Measurements from ENCODE around the gene STXBP5.
"Not testable (repeated sequence)": the region's sequence is repeated elsewhere in the genome, so short reads cannot be mapped to it uniquely, and the experiment has no call there.

STXBP5 gene

GRCh38 chr6:147301070-147301469 is 96.9 kb downstream of the STXBP5 start:
- no peak for DNase-seq

- DNase-seq = no peak
Observed at GRCh38 chr6:147304016-147304415, 99.8 kb downstream of the STXBP5 start.

DNA sequence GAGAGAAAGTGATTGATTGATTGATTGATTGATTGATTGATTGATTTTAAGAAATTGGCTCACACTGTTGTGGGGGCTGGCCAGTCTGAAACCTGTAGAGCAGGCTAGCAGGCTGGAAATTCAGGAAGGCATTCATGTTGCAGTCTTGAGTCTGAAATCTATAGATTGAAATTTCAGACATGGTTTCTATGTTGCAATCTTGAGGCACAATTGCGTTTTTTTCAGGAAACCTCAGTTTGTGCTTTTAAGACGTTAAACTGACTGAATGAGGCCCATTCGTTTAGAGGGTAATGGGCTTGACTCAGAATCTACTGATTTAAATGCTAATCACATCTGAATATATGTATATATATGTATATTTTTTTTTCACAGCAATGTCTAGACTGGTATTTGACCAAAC is 106.3 kb downstream of the STXBP5 start:
- no peak for DNase-seq

DNA sequence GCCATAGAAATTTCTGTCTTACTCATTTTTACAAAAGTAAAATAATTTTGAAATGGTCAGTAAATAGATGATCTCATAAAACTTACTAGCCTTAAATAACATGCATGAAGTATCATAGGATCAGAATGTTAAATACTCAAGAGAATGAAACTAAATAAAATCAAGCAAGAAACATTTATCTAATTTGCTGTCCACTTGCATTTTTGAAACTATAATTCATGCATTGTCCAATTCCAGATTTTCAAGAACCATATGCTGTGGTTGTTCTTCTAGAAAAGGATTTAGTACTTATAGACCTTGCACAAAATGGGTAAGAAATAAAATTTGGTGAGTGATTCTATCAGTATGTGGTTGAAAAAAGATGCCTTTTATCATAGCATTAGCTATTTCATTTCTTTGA is 107.0 kb downstream of the STXBP5 start:
- peak; percentile 59 for DNase-seq

DNA sequence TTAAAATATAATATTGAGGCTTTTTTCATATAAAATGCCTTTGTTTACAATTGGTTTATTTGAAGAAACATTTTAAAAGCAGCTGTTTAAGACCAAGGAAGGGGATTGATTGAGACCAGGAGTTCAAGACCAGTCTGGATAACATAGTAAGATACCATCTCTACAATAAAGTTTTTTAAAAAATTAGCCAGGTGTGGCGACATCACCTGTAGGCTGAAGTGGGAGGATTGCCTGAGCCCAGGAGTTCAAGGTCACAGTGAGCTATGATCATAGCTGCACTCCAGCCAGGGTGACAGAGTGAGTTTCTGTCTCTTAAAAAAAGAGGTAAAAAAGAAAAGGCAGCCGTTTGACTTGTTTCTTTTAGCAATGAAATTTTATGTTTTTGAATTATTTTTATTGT is 117.0 kb downstream of the STXBP5 start:
- DNase-seq = no peak

DNA sequence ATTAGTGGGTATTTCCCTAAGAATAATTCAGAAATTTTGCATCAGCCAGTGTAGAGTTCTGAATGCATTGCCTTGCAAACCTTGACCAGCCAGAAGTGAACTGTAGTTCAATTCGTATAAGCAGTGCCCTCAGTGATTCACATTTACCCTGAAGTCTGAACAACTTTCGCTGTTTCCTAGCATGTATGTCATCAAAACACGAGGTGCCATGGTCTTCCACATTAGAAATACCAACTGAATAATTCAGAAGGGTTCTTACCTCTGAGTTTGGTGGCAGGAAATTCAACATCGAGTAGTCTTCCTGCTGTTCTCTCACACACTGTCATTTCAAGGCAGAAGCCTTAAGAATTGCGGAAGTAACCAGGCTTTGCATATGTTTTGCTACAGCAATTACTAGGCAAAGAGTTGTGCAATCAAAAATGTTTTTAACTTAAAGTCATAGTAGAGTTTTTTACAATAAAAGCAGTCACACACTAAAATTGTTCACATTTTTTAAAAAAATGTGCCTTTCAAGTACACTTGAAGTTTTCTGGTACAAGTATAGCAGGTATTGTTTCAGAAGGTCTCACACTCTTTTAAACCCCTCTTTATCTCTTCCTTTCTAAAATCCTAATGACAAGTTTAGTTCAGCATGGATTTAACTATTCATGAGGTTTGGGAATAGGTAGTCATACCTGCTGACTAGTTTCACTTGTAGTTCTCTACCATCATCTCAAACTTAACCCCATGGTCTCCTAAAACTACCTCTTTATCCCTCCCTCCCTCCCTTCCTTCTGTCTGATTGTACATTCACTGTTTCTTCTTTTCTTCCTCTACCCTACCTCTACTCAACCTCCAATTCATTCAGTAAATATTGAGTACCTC is 118.3 kb downstream of the STXBP5 start:
- peak; percentile 62 for DNase-seq

DNA sequence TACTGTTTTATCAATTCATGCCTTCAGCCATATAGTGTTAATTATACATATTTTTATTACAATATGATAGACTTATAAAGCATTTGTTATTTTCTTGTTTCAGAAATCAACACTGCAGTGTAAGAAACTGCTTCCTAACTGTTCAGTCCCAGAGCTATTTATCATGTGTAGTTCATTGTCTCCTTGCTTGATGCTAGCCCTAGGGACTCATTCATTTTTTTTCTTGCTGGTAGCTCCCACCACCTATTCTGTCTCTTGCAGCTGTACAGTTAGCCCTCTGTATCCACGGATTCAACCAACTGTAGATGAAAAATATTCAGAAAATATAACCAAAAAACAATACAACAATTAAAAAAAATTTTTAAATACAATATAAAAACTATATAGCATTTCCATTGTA is 121.3 kb downstream of the STXBP5 start:
- DNase-seq = no peak

DNA sequence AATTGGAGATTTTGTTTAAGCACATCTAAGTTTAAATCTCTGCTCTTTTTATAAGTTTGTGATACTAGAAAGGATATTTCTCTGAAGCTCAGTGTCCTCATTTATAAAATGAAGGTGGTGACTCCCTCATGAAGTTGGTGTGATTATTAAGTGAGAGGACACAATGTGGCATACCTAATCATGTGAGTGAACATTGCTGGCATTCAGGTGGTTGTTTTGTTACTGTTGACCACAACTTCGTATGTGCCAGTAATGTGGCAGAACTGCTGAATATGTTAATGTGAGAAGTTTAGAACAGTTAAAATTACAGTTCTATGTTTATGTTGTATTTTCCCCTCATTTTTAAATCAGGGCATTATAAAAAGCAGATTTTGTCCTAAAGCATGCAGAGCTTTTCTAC is 127.2 kb downstream of the STXBP5 start:
- no peak for DNase-seq

DNA sequence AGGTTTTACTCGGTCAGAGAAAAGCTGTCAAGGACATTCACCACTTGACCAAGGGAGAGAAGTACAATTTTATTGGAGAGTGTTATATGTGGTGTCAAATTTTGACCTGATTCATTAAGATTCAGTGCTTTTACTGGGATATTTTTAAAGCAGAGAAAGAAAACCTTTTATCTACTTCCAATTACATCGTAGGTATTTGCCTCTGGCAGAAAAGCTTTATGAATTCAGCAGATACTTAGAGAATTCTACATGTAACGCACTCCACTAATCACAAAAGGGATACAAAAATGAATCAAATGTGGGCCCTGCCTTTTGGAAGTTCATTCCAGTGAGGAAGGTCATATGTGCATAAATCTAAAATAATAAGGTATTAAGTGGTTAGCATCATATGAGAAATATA is 133.7 kb downstream of the STXBP5 start:
- DNase-seq = no peak

- DNase-seq = no peak
Observed at GRCh38 chr6:147341486-147341885, 137.3 kb downstream of the STXBP5 start.

GRCh38 chr6:147345902-147346301 is 141.7 kb downstream of the STXBP5 start:
- DNase-seq = no peak

DNA sequence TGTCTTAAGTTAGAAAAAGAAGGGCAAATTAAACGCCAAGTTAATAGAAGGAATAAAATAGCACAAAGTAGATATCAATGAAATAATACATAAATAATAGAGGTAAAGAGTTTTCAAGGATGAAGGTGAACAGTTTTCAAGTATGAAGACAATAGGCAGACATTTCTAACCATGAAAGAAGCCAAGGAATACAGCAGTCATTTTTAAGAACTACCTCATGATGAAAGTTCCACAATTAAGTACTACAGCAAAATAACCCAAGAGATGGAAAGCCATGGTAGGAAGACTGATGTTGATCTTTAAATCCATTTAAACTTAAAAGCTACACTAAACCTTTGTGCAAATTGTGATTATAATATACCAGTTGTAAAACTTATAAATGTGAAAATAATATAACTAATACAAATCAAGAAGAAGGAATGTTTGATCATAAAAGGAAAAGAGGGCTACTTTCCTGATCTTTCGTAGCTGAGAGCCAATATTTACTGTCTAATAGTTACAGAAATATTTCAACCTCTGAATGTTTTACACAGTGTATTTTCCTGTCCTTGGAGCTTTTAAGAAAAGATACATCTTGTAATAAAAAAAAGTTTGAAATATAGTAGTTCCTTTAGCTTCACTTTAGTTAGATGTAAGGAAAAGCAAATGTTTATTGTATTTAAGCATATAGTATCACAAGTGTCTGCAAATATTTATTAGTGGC is 143.1 kb downstream of the STXBP5 start:
- DNase-seq = no peak

GRCh38 chr6:147347882-147348575 is 143.8 kb downstream of the STXBP5 start:
- no peak for DNase-seq

DNA sequence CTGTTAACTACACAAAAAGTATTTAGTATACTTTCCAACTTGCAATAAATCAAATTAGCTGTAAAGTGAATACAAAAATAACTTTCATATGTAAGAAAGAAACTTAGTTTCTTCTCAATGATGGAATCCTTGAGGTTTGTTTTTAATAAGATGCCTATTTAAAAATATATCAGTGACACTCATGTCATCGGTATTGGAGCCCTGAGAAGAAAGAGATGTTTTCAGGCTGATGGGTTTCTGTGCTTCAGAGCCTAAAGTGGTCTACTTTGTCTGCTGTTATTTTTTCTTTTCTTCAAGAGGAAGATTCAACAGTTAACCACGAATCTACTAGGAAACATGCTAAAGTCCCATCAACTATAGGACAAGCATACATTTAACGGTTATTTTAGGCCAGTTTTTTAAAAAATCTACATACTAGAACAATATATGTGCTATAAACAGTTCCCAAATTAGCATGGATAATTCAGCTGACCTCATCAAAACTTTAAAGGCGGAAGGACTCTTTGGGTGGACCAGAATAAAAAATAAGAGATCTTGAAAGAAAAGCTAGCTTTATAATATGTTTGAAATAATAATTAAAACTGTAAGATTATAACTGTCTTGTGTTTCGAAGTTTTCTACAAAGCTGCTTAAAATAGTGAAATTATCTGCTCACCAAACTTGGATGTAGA is 157.2 kb downstream of the STXBP5 start:
- peak; percentile 20 for DNase-seq

GRCh38 chr6:147366290-147366689 is 162.1 kb downstream of the STXBP5 start:
- DNase-seq = no peak

DNA sequence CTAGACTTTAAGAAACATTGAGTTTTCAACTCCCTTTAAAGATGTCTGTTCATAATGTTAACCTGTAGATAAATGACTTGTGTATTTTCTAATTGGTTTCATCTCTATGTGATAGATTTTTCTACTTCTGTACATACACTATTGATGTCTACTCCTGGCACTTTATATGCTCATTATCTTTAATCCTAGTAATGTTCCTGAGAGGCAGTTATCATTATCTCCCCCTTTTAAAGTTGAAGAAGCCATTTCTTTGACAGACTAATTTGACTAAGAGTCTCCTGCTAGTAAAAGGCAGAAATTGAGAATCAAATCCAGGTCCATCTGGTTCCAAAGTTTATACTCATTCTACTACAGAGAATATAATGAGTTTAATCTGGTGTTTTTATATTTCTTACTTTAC is 167.1 kb downstream of the STXBP5 start:
- DNase-seq = no peak

DNA sequence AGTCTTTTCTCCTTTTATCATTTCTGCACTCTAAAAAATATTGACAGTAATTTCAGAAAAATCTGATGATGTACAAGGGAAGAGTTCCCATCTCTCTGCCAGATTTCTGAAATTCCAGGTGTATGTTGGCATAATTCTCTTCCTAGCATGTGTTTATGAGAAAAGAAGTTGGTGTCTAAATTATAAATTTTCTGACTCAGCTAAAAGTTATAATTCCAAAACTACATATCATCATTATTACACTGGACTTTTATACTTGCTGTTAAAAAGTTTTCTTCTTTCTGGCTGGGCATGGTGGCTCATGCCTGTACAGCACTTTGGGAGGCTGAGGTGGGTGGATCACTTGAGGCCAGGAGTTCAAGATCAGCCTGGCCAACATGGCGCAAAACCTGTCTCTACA is 168.6 kb downstream of the STXBP5 start:
- DNase-seq = no peak

GRCh38 chr6:147378819-147379218 is 174.6 kb downstream of the STXBP5 start:
- no peak for DNase-seq

- not testable (repeated sequence) for DNase-seq
Observed at GRCh38 chr6:147380841-147381240, 176.6 kb downstream of the STXBP5 start.

DNA sequence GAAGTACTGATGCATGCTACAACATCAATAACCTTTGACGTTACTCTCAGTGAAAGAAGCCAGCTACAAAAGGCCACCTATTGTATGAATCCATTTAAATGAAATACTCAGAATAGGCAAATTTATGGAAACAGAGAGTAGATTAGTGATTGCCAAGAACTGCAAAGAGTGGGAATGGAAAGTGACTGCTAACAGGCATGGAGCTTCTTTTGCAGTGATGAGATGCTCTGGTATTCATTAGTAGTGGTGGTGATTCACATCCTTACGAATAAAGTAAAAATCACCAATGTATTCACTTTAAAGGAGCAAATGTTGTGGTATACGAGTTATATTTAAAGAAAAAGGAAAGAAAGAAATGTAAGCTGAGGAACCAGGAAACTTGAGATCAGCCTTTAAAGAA is 177.5 kb downstream of the STXBP5 start:
- DNase-seq = peak; percentile 82

- peak; percentile 53 for DNase-seq
Observed at GRCh38 chr6:147382945-147383554, 178.8 kb downstream of the STXBP5 start.

- no peak for DNase-seq
Observed at GRCh38 chr6:147384029-147384428, 179.8 kb downstream of the STXBP5 start.

All from fibroblast of skin of abdomen (primary cell).